Mesenteric fat pad (tissue), 1 donor: ENCODE measurements around the gene CCDC178. TPM values are rescaled to one million over a fixed set of nuclear protein-coding genes. Genes with fewer than 3 reads are reported as not detected.

Experiments used
- DNase-seq: peaks from one replicate; pipeline ENCODE4 v3.0.0-alpha.2; 2020; ENCODE audit warnings: low spot score
- total RNA-seq: library from RNA; stranded (reverse); fragmentation: NEBNext Ultra II Directional; extraction: Animal tissue kit (Norgen Biotek cat#: 25700); gene quantifications from one replicate; pipeline ENCODE4 v1.2.1, GENCODE V29; 2021
- donor health status: DM: yes; HTN: yes; CAD: no.

Gene CCDC178
- total RNA-seq, 1 donor from 2014 or later: 3.7 TPM

DNA sequence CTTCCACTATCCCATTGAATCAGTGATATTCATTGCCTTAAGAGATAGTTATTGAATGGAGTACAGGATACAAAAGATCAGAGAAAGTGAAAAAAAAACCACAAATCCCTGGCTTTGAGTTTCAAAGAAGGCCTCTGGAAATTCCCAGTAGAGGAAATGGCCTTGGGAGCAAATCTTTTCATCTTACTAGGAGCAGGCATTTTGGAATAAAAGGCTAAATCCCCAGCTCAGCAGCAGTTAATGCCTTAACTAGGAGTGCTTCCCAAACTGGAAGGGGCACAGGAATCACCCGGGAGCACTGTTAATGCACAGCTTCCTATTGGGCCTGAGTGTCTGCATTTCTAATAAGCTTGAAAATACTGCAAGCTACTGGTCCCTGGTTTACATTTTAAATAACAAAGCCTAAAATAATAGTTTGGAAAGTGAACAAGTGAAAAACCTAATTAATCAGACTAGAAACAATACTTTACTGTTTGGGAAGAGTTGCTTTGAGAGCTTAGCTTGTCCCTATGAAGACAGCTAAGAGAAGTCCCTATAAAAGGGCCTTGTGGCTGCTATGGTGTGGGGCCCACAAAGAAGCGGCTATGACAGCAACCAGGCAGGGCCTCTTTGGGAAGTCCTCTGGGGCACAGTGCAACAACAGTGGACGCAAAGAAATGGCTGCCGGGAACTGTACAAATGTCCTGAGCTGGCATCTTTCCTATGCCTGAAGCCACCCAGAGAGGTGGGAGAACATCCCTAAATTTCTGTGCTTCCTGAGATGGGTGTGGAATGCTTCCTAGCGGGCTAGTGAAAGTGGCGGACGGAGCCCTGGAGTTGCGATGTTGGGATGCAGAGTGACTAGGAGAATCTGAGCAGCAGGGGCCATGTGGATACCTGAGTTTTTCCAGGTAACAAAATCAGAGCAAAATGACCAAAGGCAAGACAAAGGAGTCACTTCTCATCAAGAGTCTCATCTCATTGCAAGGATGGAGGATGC, 550.6 kb downstream of the CCDC178 start:
- DNase-seq: no peak

- no peak for DNase-seq
These were observed 552.2 kb downstream of the CCDC178 start for GRCh38 chr18:32888306-32888705.

Other genes starting within 250 kb of the CCDC178 start
- 1.5 TPM for gene ASXL3, start 137.5 kb upstream of the CCDC178 start, total RNA-seq